NCI-H128 (cell line): Measurements from ENCODE around the gene TNFSF12.

Experiments
- DNase-seq: peaks from one replicate; lab custom pipeline; 2025; ENCODE audit not compliant: unreplicated experiment; lab: John Stamatoyannopoulos, UW

The TNFSF12 gene

GRCh38 chr17:7541074-7541621, 7.7 kb upstream of the TNFSF12 start:
- no peak for DNase-seq

GRCh38 chr17:7544911-7545310, 3.9 kb upstream of the TNFSF12 start:
- no peak for DNase-seq

GRCh38 chr17:7549401-7550055, 670 bp downstream of the TNFSF12 start:
- DNase-seq, result no peak

GRCh38 chr17:7550344-7550743, 1.5 kb downstream of the TNFSF12 start:
- DNase-seq, result no peak

GRCh38 chr17:7551396-7551795, 2.5 kb downstream of the TNFSF12 start:
- DNase-seq, result no peak

- no peak for DNase-seq
These were observed 3.8 kb downstream of the TNFSF12 start for GRCh38 chr17:7552621-7553051.

GRCh38 chr17:7553356-7553755, 4.5 kb downstream of the TNFSF12 start:
- no peak for DNase-seq

GRCh38 chr17:7555320-7555948, 6.6 kb downstream of the TNFSF12 start:
- no peak for DNase-seq

GRCh38 chr17:7556627-7557026, 7.8 kb downstream of the TNFSF12 start:
- no peak for DNase-seq

- no peak for DNase-seq
These were observed 8.4 kb downstream of the TNFSF12 start for GRCh38 chr17:7557147-7557764.

- DNase-seq, result no peak
These were observed 9.1 kb downstream of the TNFSF12 start for GRCh38 chr17:7557775-7558543.

- DNase-seq, result no peak
These were observed 9.9 kb downstream of the TNFSF12 start, which contains the start of gene TNFSF13 for GRCh38 chr17:7558544-7559319. TNFSF13 (plus strand) TSS chr17:7558750; CDS start chr17:7559040, 290 bp downstream.

GRCh38 chr17:7559320-7560171, 10.7 kb downstream of the TNFSF12 start:
- no peak for DNase-seq

- DNase-seq, result no peak
These were observed 11.5 kb downstream of the TNFSF12 start for GRCh38 chr17:7560172-7561027.

- DNase-seq, result peak; percentile 53
These were observed 12.2 kb downstream of the TNFSF12 start for GRCh38 chr17:7561028-7561575.

GRCh38 chr17:7561589-7562207, 12.8 kb downstream of the TNFSF12 start, which contains the start of gene SENP3:
SENP3 (plus strand) TSS chr17:7561919; CDS start chr17:7563077, 1,158 bp downstream.
- DNase-seq, result peak; percentile 56

- no peak for DNase-seq
These were observed 13.3 kb downstream of the TNFSF12 start for GRCh38 chr17:7562208-7562605.
